C4-2B (cell line): ENCODE data around the gene SLC22A2.

Source experiments
- H3K27ac ChIP-seq: fragments of 450-650 bp; 2 replicates; pipeline ENCODE4 v1.5.1; 2017
- ZFX ChIP-seq: fragments of 450-650 bp; IDR thresholded peaks from 2 replicates; pipeline ENCODE4 v1.6.1; 2017
- TF ChIP-seq, protein P1 (sequence below): fragments of 450-650 bp; conservative IDR thresholded peaks from 2 replicates; pipeline ENCODE4 v1.5.1; 2017; ENCODE audit warnings: mild to moderate bottlenecking

The SLC22A2 gene

DNA sequence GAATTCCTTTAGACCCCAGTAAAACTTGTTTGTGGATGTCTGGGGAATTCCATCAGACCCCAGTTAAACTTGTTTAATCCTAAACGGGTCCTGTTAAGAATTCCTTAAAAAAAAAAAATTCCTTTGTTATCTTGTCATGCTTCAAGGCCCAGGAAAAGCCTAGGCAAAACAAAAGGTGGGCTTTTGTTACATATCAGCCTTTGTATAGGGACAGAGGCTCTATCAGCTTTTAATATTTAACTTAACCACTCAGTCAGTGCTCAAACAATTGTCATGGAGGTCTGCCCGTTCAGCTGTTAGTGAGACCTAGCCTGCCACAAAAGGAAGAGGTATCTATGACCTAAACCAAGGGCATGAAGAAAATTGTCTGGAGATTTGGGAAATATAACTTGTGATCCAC is 83.9 kb downstream of the SLC22A2 start:
- TF ChIP-seq, protein P1, sequence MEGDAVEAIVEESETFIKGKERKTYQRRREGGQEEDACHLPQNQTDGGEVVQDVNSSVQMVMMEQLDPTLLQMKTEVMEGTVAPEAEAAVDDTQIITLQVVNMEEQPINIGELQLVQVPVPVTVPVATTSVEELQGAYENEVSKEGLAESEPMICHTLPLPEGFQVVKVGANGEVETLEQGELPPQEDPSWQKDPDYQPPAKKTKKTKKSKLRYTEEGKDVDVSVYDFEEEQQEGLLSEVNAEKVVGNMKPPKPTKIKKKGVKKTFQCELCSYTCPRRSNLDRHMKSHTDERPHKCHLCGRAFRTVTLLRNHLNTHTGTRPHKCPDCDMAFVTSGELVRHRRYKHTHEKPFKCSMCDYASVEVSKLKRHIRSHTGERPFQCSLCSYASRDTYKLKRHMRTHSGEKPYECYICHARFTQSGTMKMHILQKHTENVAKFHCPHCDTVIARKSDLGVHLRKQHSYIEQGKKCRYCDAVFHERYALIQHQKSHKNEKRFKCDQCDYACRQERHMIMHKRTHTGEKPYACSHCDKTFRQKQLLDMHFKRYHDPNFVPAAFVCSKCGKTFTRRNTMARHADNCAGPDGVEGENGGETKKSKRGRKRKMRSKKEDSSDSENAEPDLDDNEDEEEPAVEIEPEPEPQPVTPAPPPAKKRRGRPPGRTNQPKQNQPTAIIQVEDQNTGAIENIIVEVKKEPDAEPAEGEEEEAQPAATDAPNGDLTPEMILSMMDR, result no peak
- no peak for TF ChIP-seq ZFX
- no peak overlapping the region for H3K27ac ChIP-seq

DNA sequence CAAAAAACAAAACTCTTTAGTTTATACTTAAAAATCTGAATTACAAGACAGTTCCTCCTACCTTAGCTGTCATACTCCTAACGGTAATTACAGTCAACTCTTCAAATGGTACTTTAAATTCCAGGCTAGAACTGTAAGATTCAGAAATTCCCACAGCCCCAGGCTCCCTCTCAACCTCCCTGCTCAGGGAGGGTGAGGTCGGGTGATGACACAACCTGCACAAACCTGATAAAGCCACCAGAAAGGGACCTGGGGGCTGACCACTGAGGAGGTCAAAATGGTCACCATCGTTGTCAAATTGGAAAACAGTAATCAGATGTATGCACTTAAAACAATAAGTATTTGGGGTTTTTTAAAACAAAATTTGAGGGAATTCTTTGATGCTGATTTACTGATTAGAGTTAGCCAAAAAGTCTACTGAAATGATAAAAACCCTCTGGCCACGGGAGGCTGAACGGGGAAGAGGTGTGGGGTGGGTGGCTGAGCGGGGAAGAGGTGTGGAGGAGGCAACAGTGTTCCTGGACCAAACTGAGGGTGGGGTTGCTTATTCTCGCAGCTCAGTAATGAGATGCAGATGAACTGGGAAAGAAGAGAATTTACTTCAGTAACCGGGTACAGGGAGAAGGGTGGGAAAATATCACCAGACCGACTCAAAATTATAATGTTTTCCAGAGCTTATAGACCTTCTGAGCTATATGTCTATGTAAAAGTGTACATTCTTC is 84.7 kb downstream of the SLC22A2 start:
- peak overlapping the region; percentile 52; the same call in 1 of the 2 replicates for H3K27ac ChIP-seq

DNA sequence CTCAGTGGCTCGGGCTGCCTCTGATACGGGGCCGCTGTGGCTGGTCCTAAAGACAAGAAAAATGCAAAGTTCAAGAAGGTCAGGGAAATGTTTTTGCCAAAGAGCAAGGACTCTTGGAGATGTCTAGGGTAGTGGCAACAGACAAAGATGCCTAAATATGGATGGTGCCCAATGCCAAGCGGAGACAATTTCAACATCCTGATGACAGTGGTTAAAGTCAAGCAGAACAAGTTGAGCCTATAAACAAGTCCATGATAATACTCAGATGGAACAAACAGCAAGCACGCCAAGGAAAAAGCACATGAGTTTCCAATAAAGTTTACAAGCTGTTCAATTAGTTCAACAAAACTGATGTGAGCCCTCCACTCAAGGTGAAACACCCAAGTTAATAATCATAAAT is 85.9 kb downstream of the SLC22A2 start:
- peak overlapping the region; percentile 52; the same call in 1 of the 2 replicates for H3K27ac ChIP-seq

More for the DNA sequence above, 84.7 kb downstream of the SLC22A2 start:
- TF ChIP-seq, protein P1, result no peak
- no peak for TF ChIP-seq ZFX

DNA sequence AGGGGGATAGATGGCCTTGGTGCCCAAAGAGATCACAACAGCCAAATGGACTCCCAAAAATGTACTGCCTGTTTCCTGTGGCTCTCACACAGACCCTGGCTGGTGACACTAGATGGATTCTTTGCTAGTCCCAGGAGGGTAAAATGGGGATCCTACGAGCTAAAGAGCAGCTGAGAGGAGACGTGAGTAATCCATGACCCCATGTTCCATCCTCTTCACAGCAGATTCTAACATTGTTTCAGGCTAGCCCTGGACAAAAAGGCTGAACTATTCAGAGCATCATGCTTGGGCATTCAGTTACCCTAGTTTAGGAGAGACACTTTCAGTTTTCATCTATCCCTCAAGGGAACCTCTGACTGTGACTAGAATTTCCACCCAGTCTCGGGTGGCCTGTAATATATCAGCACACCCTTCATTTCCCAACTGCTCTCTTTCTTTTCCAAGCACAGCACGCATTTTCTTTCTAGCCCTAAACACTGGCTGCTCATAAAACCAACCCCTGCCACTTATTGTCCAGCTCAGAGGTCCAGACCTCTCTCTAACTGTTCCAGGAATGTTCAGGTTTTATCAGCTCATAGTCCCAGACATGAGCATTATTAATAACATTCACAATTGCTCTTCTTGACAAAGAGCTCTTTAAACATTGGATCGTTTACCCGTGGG is 88.5 kb downstream of the SLC22A2 start:
- peak overlapping the region; percentile 57; the same call in 1 of the 2 replicates for H3K27ac ChIP-seq
- TF ChIP-seq, protein P1, result no peak
- TF ChIP-seq ZFX, result no peak

More for the DNA sequence above, 85.9 kb downstream of the SLC22A2 start:
- no peak for TF ChIP-seq ZFX

DNA sequence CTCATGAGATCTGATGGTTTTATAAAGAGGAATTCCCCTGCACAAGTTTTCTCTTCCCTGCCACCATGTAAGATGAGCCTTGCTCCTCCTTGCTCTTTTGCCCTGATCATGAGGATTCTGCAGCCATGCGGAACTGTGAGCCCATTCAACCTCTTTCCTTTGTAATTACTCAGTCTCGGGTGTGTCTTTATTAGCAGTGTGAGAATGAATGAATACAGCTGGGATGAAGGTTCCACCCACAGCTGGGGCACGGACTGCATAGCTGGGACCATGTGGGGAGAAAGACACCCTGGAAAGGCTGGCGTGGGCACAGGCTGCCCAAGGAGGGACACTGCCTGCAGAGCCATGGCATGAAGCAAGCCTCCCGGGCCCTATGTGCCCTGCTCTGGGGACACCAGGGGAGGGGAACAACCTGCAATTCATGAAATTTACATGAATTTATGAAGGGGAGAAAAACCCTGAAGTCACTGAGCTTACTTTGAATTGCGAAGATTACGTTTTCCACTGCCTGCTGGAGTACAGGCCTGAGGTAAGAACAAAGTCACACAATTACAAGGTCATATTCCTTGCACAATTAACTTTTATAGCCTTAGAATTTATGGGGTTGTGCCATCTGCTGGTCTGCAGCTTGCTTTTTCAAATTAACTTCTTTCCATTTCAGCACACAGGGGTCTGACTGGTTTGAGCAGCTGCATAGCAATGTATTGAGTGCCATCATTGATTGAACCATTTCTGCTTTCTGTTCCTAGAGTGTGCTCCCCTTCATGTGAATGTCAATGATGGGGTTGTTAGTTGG is 90.8 kb downstream of the SLC22A2 start:
- H3K27ac ChIP-seq, result peak overlapping the region; percentile 67; the same call in 1 of the 2 replicates
- TF ChIP-seq, protein P1, result peak; percentile 16
- no peak for TF ChIP-seq ZFX
